ENCODE results near the gene PTK6.

Gene PTK6

GRCh38 chr20:63556873-63557478 lies 19.8 kb upstream of the PTK6 start:
- no peak for DNase-seq

- no peak for DNase-seq
Measured at GRCh38 chr20:63555661-63556381, 18.6 kb upstream of the PTK6 start.

- no peak for DNase-seq
Measured at GRCh38 chr20:63554361-63555278, 17.4 kb upstream of the PTK6 start.

DNA sequence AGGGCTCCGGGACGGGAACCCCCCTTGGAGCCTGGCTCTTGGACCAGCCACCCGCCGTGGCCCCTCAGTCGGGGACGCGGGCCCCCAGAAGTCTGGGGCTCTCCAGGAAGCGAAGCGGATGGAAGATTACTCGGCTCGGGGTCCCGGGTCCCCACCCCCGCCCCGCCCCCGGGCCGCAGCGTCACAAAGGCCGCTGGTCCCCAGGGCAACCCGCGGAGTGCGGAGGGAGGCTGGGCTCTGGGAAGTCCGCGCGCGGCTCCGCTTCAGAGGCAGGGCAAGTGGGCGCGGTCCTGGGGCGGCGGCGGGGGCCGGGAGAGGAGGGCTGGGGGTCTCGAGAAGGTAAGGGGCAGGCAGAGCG lies 16.7 kb upstream of the PTK6 start, which contains the start of gene FNDC11:
Gene FNDC11 (plus strand): TSS at position 227 of the 358 bp plus-strand sequence. CDS start 1,505 bp downstream, outside the sequence.
- DNase-seq = peak; percentile 71 to 89 (median 77)

DNA sequence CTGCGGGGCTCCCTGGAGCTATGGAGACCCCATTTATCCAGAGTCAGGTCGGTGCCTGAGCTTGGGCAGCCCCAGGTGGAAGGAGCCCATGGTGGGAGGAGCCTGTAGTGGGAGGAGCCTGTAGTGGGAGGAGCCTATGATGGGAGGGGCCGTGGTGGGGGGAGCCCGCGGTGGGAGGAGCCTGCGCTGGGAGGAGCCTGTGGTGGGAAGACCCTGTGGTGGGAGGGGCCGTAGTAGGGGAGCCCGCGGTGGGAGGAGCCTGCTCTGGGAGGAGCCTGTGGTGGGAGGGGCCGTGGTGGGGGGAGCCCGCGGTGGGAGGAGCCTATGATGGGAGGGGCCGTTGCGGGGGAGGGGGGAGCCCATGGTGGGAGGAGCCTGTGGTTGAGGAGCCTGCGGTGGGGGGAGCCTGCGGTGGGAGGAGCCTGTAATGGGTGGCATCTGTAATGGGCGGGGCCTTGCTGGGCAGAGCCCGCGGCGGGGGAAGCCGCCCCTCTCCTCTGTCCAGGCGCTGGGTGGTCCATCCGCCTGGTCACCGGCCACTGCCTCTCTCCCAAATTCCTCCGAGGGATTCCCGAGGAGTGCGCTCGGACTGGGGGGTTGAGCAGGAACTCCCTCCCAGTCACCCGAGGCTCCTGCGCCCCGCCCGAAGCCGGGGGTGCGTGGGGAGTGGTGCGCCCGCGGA lies 16.2 kb upstream of the PTK6 start:
- peak; percentile 83 to 94 (median 84) for DNase-seq

DNA sequence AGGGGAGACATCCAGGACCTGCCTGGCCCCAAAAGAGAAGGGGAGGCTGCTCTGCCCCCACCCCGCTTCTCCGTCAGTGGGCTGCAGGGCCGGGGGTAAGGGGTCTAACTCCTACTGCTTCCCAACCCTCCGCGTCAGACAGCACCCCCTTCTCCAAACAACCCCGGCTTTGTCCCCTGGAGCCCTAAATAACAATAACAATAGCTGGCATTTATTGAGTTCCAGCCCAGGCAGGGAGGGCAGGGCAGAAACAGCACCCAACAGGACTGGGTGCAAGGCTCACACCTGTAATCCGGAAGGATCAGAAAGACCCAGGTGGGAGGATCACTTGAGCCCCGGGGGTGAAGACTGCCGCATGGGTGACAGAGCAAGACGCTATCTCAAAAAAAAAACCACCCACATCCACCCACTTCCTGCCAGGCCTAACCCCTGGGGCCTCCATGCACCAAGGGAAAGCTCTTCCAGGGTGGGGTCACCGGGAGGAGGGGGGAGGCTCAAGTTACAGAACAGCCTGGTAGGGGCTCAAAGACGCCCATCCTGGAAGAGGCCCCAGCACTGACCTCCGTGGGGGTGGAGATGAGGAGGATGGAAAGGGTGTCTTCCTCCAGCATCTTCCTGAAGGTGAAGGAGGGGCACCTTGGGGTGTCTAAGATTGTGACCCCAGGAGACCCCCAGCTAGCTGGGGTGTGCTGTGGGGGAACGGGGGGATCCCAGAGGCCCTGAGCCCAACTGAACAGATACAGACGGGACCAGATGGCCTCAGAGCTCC lies 15.5 kb upstream of the PTK6 start:
- DNase-seq = no peak

GRCh38 chr20:63551068-63551467 lies 13.9 kb upstream of the PTK6 start:
- no peak for DNase-seq

DNA sequence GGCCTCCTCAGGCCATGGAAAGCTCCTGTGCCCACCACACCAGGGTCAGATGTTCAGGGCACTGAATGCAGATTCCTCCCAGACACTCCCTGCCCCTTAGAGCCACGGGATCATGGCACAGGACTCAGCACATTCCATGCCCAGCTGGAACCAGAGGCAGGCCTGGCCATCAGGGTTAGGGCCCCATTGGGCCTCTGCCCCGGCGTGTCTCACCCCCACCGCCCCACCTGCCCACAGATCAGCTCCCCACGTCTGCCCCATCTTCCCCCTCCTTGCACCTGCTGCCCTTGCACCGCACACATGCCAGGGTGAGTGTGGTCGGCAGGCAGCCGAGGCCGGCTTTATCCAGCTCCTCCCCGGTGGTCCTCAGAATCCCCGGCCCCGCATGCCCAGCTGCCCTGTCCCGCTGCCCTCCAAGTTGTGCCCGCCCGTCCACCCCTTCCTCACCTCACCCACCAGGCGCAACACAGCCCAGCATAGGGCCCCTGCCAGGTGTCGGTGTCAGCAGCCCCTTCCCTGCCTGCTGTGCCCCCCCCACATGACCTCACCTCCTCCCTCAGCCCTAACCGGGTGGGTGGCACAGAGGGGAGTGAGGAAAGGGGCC lies 12.6 kb upstream of the PTK6 start:
- no peak for DNase-seq

- no peak for DNase-seq
Measured at GRCh38 chr20:63549019-63549418, 11.8 kb upstream of the PTK6 start.

GRCh38 chr20:63548542-63548941 lies 11.4 kb upstream of the PTK6 start:
- no peak for DNase-seq

GRCh38 chr20:63547725-63548480 lies 10.7 kb upstream of the PTK6 start, which contains the start of gene SRMS:
SRMS (minus strand) TSS chr20:63547749; CDS start chr20:63547463, 286 bp downstream.
- no peak for DNase-seq

DNA sequence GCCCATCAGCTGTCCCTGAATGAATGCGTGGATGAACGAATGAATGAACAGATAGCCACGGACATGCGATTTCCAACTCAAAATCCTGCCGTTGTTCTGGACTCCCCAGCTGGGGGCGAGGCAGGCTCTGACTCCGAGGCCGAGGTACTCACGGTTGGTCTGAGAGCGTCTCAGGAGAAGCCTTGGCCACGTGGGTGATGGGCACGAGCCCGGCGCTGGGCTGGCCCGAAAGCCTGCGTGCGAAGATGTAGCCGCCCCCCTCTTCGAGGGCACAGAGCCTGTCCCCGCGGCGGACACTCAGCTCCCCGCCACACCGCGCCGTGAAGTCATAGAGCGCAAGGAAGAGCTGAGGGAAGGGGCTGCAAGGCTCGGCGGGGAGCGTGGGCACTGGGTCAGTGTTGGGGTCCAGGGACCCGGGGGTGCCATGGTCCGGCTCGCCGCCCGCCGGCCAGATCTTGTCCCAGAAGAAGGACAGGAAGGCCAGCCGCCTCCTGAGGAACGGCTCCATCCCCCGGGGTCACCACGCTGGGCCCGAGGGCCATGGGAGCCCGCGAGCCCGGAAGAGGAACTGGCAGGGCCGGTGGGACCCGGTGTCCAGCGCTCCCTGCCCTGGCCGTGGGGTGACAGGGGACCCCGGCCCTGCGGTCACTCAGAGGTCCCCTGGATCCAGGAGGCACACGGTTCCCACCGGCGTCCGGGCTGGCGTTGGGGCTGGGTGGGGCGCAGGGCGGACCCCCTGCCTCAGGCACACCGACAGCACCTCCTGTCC lies 10.0 kb upstream of the PTK6 start:
- no peak for DNase-seq

- no peak for DNase-seq
Measured at GRCh38 chr20:63546256-63546955, 9.2 kb upstream of the PTK6 start.

DNA sequence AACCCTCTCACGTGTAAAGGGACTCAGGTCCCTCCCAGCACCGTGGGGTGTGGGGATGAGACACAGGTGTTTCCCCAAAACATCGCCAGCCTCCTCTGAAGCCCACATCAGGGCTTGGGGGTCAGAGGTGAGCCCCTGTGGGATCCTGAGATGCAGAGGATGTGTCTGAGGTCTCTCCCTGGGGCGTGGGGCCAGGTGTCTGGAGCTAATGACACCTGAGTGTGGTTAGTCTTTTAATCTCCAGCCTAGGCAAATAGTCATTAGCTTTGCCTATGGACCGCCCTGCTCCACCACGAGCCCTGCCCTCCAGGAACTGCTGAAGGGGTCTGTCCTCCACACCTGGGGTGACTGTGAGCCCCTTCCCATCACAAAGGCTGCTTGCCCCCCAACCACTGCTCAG lies 8.6 kb upstream of the PTK6 start:
- DNase-seq = no peak

GRCh38 chr20:63544958-63545516 lies 7.9 kb upstream of the PTK6 start:
- no peak for DNase-seq

- DNase-seq = no peak
Measured at GRCh38 chr20:63544241-63544957, 7.2 kb upstream of the PTK6 start.

- DNase-seq = no peak
Measured at GRCh38 chr20:63543733-63544132, 6.6 kb upstream of the PTK6 start.

GRCh38 chr20:63543131-63543530 lies 6.0 kb upstream of the PTK6 start:
- no peak for DNase-seq
